Measurements from ENCODE around the gene ANAPC2.
A peak's percentile ranks its signal among the peaks of the same experiment; 100 is the strongest.

DNA sequence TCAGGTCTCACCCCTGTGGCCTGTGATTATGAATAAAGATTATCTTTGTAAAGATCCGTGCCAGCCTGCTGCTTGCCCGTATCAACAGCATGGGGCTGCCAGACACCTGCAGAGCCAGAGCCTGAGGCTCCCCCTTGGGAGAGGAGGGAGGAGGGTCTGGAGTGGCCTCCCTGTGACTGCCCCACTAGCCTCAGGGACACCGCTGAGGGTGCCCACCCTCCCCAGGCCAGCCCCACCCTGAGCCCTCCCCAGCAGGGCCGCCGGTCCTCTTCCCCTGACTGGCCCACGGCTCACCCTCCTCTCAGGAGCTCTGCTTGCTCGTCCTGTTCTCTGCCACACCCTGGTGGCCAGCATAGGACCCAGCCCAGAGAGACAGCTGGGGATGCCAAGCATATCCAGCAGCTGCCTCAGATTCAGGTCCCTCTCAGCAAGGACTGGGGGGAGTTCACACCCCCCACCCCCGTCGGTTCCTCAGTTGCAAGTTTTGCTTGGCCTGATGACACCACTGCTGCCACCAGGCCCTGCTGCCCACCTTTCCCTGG lies 2.0 kb upstream of the ANAPC2 start:
- no peak for TF ChIP-seq POLR2AphosphoS5 (IDR thresholded peaks at IDR 0.05)
- TF ChIP-seq, protein P1, sequence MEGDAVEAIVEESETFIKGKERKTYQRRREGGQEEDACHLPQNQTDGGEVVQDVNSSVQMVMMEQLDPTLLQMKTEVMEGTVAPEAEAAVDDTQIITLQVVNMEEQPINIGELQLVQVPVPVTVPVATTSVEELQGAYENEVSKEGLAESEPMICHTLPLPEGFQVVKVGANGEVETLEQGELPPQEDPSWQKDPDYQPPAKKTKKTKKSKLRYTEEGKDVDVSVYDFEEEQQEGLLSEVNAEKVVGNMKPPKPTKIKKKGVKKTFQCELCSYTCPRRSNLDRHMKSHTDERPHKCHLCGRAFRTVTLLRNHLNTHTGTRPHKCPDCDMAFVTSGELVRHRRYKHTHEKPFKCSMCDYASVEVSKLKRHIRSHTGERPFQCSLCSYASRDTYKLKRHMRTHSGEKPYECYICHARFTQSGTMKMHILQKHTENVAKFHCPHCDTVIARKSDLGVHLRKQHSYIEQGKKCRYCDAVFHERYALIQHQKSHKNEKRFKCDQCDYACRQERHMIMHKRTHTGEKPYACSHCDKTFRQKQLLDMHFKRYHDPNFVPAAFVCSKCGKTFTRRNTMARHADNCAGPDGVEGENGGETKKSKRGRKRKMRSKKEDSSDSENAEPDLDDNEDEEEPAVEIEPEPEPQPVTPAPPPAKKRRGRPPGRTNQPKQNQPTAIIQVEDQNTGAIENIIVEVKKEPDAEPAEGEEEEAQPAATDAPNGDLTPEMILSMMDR (IDR thresholded peaks at IDR 0.05), result peak in 1 of 4 experiments; percentile 34
- no peak for TF ChIP-seq POLR2A (IDR thresholded peaks at IDR 0.05)

Data from prostate gland (tissue), 2 donors.